SK-N-SH treated with all-trans-retinoic acid at 6 μM for 48 hours (cell line): ENCODE data around the gene SALL1.

Source experiments
- ISL1 ChIP-seq: fragments of 250-450 bp; sonication (Bioruptor Pico); IDR thresholded peaks from 2 replicates; pipeline ENCODE4 v2.1.2; 2022; ENCODE audit warnings: mild to moderate bottlenecking, moderate library complexity
- ZFP3 ChIP-seq: fragments of 250-450 bp; sonication (Bioruptor Pico); IDR thresholded peaks from 2 replicates; pipeline ENCODE4 v1.5.0; 2020; ENCODE audit warnings: mild to moderate bottlenecking, moderate library complexity
- ZNF565 ChIP-seq: fragments of 450-650 bp; formaldehyde crosslinking; conservative IDR thresholded peaks from 2 replicates; pipeline ENCODE4 v1.5.0; 2020; ENCODE audit warnings: low read depth, mild to moderate bottlenecking, moderate library complexity

- no peak for TF ChIP-seq ZNF565
- no peak for TF ChIP-seq ZFP3 (CRISPR knock-in tag)
- TF ChIP-seq ISL1 (CRISPR knock-in tag), result no peak
These were observed 10.0 kb downstream of the SALL1 start for GRCh38 chr16:51141106-51141505.
